ENCODE results near the gene ZC3H13.

DNA sequence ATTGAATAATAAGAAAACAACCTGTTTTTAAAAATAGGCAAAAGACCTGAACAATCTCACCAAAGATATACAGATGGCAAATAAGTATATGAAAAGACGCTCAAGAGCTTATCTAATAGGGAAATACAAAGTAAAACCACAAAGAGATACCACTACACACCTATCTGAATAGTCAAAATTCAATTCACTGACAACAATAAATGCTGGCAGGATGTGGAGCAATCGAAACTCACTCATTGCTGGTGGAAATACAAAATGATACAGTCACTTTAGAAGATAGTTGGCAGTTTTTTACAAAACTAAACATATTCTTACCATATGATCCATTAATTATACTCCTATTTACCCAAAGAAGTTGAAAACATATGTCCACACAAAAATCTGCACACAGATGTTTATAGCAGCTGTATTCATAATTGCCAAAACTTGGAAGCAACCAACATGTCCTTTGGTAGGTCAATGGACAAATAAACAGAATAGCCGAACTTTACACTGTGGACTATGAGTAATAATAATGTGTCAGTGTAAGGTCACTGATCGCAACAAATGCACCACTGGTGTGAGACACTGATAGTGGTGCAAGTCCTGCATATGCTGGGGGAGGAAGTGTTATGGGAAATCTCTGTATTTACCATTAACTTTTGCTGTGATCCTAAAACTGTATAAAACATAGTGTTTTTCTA lies 20.8 kb downstream of the ZC3H13 start:
- TF ChIP-seq, protein P1, sequence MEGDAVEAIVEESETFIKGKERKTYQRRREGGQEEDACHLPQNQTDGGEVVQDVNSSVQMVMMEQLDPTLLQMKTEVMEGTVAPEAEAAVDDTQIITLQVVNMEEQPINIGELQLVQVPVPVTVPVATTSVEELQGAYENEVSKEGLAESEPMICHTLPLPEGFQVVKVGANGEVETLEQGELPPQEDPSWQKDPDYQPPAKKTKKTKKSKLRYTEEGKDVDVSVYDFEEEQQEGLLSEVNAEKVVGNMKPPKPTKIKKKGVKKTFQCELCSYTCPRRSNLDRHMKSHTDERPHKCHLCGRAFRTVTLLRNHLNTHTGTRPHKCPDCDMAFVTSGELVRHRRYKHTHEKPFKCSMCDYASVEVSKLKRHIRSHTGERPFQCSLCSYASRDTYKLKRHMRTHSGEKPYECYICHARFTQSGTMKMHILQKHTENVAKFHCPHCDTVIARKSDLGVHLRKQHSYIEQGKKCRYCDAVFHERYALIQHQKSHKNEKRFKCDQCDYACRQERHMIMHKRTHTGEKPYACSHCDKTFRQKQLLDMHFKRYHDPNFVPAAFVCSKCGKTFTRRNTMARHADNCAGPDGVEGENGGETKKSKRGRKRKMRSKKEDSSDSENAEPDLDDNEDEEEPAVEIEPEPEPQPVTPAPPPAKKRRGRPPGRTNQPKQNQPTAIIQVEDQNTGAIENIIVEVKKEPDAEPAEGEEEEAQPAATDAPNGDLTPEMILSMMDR (conservative IDR thresholded peaks at IDR 0.05; ENCODE audit: low read length) = no peak
- no peak for TF ChIP-seq EZH2phosphoT487 (IDR thresholded peaks at IDR 0.05; ENCODE audit: borderline replicate concordance, low read depth, low read length)

All from OCI-LY7 (cell line).